ENCODE measurements around the gene IPO13.

IPO13 gene

DNA sequence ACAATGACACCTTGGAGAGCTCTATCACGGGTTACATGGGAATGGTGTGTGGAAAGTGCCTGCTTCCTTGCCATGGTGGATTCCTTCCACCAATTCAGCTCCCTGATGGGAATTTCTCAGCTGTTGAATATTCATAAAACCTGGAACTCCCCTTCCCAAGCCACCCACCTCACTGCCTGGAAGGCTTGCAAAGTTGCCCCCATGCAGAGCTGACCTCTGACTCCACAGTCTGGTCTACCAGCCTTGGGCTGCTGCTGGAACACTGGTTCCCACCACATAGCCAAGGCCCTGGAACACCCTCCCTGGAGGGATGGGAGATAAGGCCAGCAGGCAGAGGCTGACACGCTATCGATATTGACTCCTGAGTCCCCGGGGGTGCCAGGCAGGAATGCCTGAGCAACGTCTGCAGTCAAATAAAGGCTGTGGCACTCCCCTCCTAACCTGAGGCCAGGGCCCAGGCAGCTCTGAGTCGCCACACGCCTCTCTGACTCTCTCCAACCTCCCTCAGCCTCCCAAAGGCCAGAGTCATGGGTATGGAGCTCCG lies 53.4 kb downstream of the IPO13 start:
- TF ChIP-seq, protein P1, sequence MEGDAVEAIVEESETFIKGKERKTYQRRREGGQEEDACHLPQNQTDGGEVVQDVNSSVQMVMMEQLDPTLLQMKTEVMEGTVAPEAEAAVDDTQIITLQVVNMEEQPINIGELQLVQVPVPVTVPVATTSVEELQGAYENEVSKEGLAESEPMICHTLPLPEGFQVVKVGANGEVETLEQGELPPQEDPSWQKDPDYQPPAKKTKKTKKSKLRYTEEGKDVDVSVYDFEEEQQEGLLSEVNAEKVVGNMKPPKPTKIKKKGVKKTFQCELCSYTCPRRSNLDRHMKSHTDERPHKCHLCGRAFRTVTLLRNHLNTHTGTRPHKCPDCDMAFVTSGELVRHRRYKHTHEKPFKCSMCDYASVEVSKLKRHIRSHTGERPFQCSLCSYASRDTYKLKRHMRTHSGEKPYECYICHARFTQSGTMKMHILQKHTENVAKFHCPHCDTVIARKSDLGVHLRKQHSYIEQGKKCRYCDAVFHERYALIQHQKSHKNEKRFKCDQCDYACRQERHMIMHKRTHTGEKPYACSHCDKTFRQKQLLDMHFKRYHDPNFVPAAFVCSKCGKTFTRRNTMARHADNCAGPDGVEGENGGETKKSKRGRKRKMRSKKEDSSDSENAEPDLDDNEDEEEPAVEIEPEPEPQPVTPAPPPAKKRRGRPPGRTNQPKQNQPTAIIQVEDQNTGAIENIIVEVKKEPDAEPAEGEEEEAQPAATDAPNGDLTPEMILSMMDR (conservative IDR thresholded peaks at IDR 0.05; ENCODE audit: low read depth, low read length) = no peak
- no peaks in the 10 kb centered on the region for H3K36me3 ChIP-seq (ENCODE audit: insufficient read depth)

DNA sequence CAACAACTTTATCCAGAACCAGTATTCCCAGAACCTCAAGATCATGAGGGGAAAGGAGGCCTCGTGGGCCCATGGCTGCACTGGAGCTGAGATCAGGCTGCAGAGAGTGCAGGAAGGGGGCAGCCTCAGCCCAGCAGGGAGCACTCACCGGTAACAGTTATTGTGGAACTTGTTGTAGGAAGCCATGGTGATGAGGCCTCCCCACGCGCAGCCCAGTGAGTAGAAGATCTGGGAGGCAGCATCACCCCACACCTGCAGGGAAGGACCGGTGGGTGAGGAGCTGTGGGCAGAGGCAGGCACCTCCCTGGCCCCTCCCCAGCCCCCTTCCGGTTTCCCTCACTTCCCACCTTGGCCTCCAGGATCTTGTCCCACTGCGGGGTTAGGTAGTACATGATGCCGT lies 55.4 kb downstream of the IPO13 start:
- H2AFZ ChIP-seq (ENCODE audit: low read depth) = no peak overlapping the region
- no peaks in the 10 kb centered on the region for H3K27me3 ChIP-seq (ENCODE audit: insufficient read depth, low read depth)
- no peaks in the 10 kb centered on the region for H3K4me1 ChIP-seq (ENCODE audit: low read depth, poor library complexity, severe bottlenecking)
- H4K20me1 ChIP-seq (ENCODE audit: insufficient read depth) = no peaks in the 10 kb centered on the region
- H3K79me2 ChIP-seq (ENCODE audit: insufficient read depth, low read depth) = no peaks in the 10 kb centered on the region
- no peak overlapping the region for H3K4me3 ChIP-seq (IDR thresholded peaks at IDR 0.05; ENCODE audit: insufficient read depth, low read depth, low read length)
- H3K36me3 ChIP-seq (ENCODE audit: insufficient read depth) = no peaks in the 10 kb centered on the region
- no peak overlapping the region for H3K27ac ChIP-seq
- no peak overlapping the region for H3K4me2 ChIP-seq
- H3K9ac ChIP-seq = no peak overlapping the region
- TF ChIP-seq, protein P1 (conservative IDR thresholded peaks at IDR 0.05; ENCODE audit: low read depth, low read length) = no peak

More for the DNA sequence above, 53.4 kb downstream of the IPO13 start:
- Histone ChIP-seq H3K27me3 (ENCODE audit: insufficient read depth, low read depth) (no peaks in the 10 kb centered on the region), H3K4me2 (no peak overlapping the region), H3K4me1 (ENCODE audit: low read depth, poor library complexity, severe bottlenecking) (no peaks in the 10 kb centered on the region), H2AFZ (ENCODE audit: low read depth) (no peak overlapping the region), H3K27ac (no peak overlapping the region), H3K79me2 (ENCODE audit: insufficient read depth, low read depth) (no peaks in the 10 kb centered on the region), H4K20me1 (ENCODE audit: insufficient read depth) (no peaks in the 10 kb centered on the region), H3K9ac (no peak overlapping the region), H3K4me3 (IDR thresholded peaks at IDR 0.05; ENCODE audit: insufficient read depth, low read depth, low read length) (no peak overlapping the region)

DNA sequence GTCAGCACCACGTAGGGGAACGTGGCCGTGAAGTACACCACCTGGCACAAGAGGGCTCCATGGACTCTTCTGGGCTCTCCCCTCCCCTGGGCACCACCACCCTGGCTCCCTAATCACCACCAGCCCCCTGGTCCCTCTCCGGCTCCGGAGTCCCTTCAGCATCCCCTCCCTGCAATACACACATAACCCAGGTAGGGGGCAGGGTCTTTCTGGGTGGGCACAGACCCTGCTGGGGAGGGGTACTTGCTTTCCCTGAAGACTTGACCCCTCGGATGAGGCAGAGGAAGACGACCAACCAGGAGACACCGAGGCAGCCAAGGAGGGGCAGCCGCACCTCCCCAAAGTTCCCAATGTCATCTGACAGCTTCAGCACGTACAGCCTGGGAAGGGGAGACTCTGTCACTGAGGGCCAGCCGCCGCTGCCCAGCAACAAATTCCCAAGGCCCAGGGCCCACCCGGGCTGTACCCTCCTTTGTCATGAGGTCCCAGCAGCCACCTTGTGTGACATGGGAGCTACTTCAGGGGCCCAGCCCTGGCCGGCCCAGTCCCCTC lies 55.9 kb downstream of the IPO13 start:
- TF ChIP-seq, protein P1 (conservative IDR thresholded peaks at IDR 0.05; ENCODE audit: low read depth, low read length) = peak; percentile 34
- no peak overlapping the region for H3K27ac ChIP-seq

DNA sequence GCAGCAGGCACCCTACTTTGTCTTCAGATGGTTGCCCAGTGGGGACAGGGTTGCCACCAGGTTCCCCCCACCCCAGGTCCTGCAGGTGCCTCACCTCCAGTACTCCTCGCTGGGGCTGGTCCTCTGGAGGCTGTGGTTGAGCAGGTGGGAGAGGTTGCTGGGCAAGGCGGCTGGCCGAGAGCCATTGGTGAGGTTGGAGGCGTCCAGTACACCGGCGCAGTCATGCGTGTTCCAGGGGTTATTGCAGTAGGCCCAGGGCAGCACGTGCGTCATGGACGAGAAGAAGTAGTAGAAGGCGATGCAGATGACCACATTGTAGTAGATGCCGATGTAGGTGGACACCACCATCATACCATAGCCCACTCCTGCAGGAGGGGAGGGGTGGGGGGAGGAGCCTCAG lies 61.5 kb downstream of the IPO13 start:
- no peaks in the 10 kb centered on the region for H3K4me1 ChIP-seq (ENCODE audit: low read depth, poor library complexity, severe bottlenecking)
- H3K27me3 ChIP-seq (ENCODE audit: insufficient read depth, low read depth) = no peaks in the 10 kb centered on the region
- no peaks in the 10 kb centered on the region for H3K36me3 ChIP-seq (ENCODE audit: insufficient read depth)
- no peak overlapping the region for H3K27ac ChIP-seq
- no peak overlapping the region for H2AFZ ChIP-seq (ENCODE audit: low read depth)
- no peaks in the 10 kb centered on the region for H4K20me1 ChIP-seq (ENCODE audit: insufficient read depth)
- H3K4me3 ChIP-seq (IDR thresholded peaks at IDR 0.05; ENCODE audit: insufficient read depth, low read depth, low read length) = no peak overlapping the region
- H3K4me2 ChIP-seq = no peak overlapping the region
- H3K79me2 ChIP-seq (ENCODE audit: insufficient read depth, low read depth) = no peaks in the 10 kb centered on the region
- H3K9ac ChIP-seq = no peak overlapping the region
- TF ChIP-seq, protein P1 (conservative IDR thresholded peaks at IDR 0.05; ENCODE audit: low read depth, low read length) = no peak

More for the DNA sequence above, 55.9 kb downstream of the IPO13 start:
- H4K20me1 ChIP-seq (ENCODE audit: insufficient read depth) = no peaks in the 10 kb centered on the region
- H3K4me1 ChIP-seq (ENCODE audit: low read depth, poor library complexity, severe bottlenecking) = no peaks in the 10 kb centered on the region
- no peaks in the 10 kb centered on the region for H3K27me3 ChIP-seq (ENCODE audit: insufficient read depth, low read depth)
- H3K9ac ChIP-seq = no peak overlapping the region
- no peak overlapping the region for H3K4me2 ChIP-seq
- H3K79me2 ChIP-seq (ENCODE audit: insufficient read depth, low read depth) = no peaks in the 10 kb centered on the region
- H3K4me3 ChIP-seq (IDR thresholded peaks at IDR 0.05; ENCODE audit: insufficient read depth, low read depth, low read length) = no peak overlapping the region
- no peaks in the 10 kb centered on the region for H3K36me3 ChIP-seq (ENCODE audit: insufficient read depth)
- H2AFZ ChIP-seq (ENCODE audit: low read depth) = no peak overlapping the region

All from KMS-11 (cell line).